Liver (tissue), 9 donors: Measurements from ENCODE around the gene SLC22A15. TPM values are rescaled to one million over a fixed set of nuclear protein-coding genes. Genes with fewer than 3 reads are reported as not detected.
"Not testable (repeated sequence)": the region's sequence is repeated elsewhere in the genome, so short reads cannot be mapped to it uniquely, and the experiment has no call there.

Experiments
- DNase-seq: peaks from one replicate; pipeline ENCODE4 v3.0.0-alpha.2; 2017; ENCODE audit warnings: low spot score
- H3K27ac ChIP-seq, 2 donors: one replicate each; pipeline ENCODE4 v1.7.0; 2013; ENCODE audit warnings: inconsistent platforms in 2 of 2, low read length in 2 of 2, control low read depth in 1 of 2, low read depth in 1 of 2, mild to moderate bottlenecking in 1 of 2
- H3K27me3 ChIP-seq, 4 donors: one replicate each; pipeline versions ENCODE4 v1.6.1 to v1.7.0; 2013; ENCODE audit warnings: low read length in 3 of 4, inconsistent platforms in 1 of 4, mild to moderate bottlenecking in 1 of 4, moderate library complexity in 1 of 4; ENCODE audit not compliant: control insufficient read depth in 4 of 4, insufficient read depth in 4 of 4
- H3K36me3 ChIP-seq, 4 donors: one replicate each; pipeline versions ENCODE4 v1.6.1 to v1.7.0; 2013; ENCODE audit warnings: low read length in 3 of 4, mild to moderate bottlenecking in 3 of 4, low read depth in 1 of 4, moderate library complexity in 1 of 4; ENCODE audit not compliant: control insufficient read depth in 4 of 4, insufficient read depth in 3 of 4
- H3K4me1 ChIP-seq, 4 donors: one replicate each; pipeline versions ENCODE4 v1.6.1 to v1.7.0; 2013; ENCODE audit warnings: low read length in 3 of 4, mild to moderate bottlenecking in 3 of 4, moderate library complexity in 1 of 4; ENCODE audit not compliant: control insufficient read depth in 4 of 4, insufficient read depth in 4 of 4
- H3K4me3 ChIP-seq, 3 donors: one replicate each; pipeline versions ENCODE4 v1.6.1 to v1.7.0; 2013; ENCODE audit warnings: low read length in 3 of 3, control low read depth in 1 of 3, low read depth in 1 of 3, mild to moderate bottlenecking in 1 of 3
- H3K9ac ChIP-seq, 2 donors: one replicate each; pipeline ENCODE4 v1.7.0; 2013; ENCODE audit warnings: low read length in 2 of 2, mild to moderate bottlenecking in 2 of 2, moderate library complexity in 2 of 2, control low read depth in 1 of 2, low read depth in 1 of 2
- H3K9me3 ChIP-seq, 4 donors: one replicate each; pipeline versions ENCODE4 v1.6.1 to v1.7.0; 2013; ENCODE audit warnings: low read length in 3 of 4; ENCODE audit not compliant: control insufficient read depth in 4 of 4
- EGR1 ChIP-seq, 2 donors: IDR thresholded peaks; 2 replicates each; pipeline ENCODE4 v1.6.1; 2016 to 2018; ENCODE audit warnings: antibody characterized with exemption in 2 of 2, low read depth in 2 of 2
- FOXA1 ChIP-seq: IDR thresholded peaks from 2 replicates; pipeline ENCODE4 v1.6.1; 2016; ENCODE audit warnings: antibody characterized with exemption
- FOXA2 ChIP-seq: IDR thresholded peaks from 2 replicates; pipeline ENCODE4 v1.6.1; 2016; ENCODE audit warnings: antibody characterized with exemption
- GABPA ChIP-seq, 2 donors: IDR thresholded peaks in 1 of 2; conservative IDR thresholded peaks in 1 of 2; 2 replicates each; pipeline ENCODE4 v1.6.1; 2016; ENCODE audit warnings: antibody characterized with exemption in 2 of 2, mild to moderate bottlenecking in 1 of 2, moderate library complexity in 1 of 2
- HNF4A ChIP-seq, 2 donors: conservative IDR thresholded peaks; 2 replicates each; pipeline ENCODE4 v1.6.1; 2016; ENCODE audit warnings: antibody characterized with exemption in 2 of 2, mild to moderate bottlenecking in 2 of 2
- HNF4G ChIP-seq: IDR thresholded peaks from 2 replicates; pipeline ENCODE4 v1.6.1; 2016; ENCODE audit warnings: antibody characterized with exemption
- JUND ChIP-seq, 2 donors: IDR thresholded peaks; 2 replicates each; pipeline ENCODE4 v1.6.1; 2016; ENCODE audit warnings: antibody characterized with exemption in 2 of 2
- NR2F2 ChIP-seq: IDR thresholded peaks from 2 replicates; pipeline ENCODE4 v1.6.1; 2016; ENCODE audit warnings: antibody characterized with exemption
- RAD21 ChIP-seq, 2 donors: IDR thresholded peaks; 2 replicates each; pipeline ENCODE4 v1.6.1; 2016; ENCODE audit warnings: antibody characterized with exemption in 2 of 2, mild to moderate bottlenecking in 2 of 2
- RXRA ChIP-seq, 2 donors: IDR thresholded peaks; 2 replicates each; pipeline ENCODE4 v1.6.1; 2017 to 2018; ENCODE audit warnings: antibody characterized with exemption in 2 of 2, mild to moderate bottlenecking in 1 of 2
- SP1 ChIP-seq: IDR thresholded peaks from 2 replicates; pipeline ENCODE4 v1.6.1; 2018; ENCODE audit warnings: antibody characterized with exemption, mild to moderate bottlenecking
- TAF1 ChIP-seq: conservative IDR thresholded peaks from 2 replicates; pipeline ENCODE4 v1.6.1; 2016; ENCODE audit warnings: antibody characterized with exemption, mild to moderate bottlenecking
- YY1 ChIP-seq: IDR thresholded peaks from 2 replicates; pipeline ENCODE4 v1.6.1; 2016; ENCODE audit warnings: antibody characterized with exemption, mild to moderate bottlenecking
- WGBS: extraction: QIAGEN DNeasy Blood & Tissue Kit; methylation state at CpG from one replicate; pipeline ENCODE4 v1.1.7; 2013; 5-methylcytosine and 5-hydroxymethylcytosine counted together
- polyA plus RNA-seq, 2 donors: library from polyadenylated mRNA; stranded (reverse) in 1 of 2; unstranded in 1 of 2; fragments of 200-250 nt in 1 of 2; fragments of >200 nt in 1 of 2; fragmentation: Nextera tagmentation in 1 of 2; extraction: Ambion mirVana in 1 of 2; gene quantifications; one replicate each; pipeline versions ENCODE4 v1.2.1 to v1.2.3, GENCODE V29; 2013 to 2015
- total RNA-seq, 2 donors: library from RNA; depleted of rRNA; stranded (reverse); fragments of >200 nt; gene quantifications; one replicate each; pipeline ENCODE4 v1.2.3, GENCODE V29; 2014
- TF ChIP-seq, protein P1 (sequence below): fragments of 150-350 bp; IDR thresholded peaks from 2 replicates; pipeline ENCODE4 v1.5.1; 2017; ENCODE audit warnings: improper control_type of control experiment, low read depth, low read length; ENCODE audit not compliant: missing input control
- TF ChIP-seq, protein P2 (sequence below): IDR thresholded peaks from 2 replicates; pipeline ENCODE4 v1.6.1; 2016; ENCODE audit warnings: antibody characterized with exemption, mild to moderate bottlenecking
- TF ChIP-seq, protein P3 (sequence below): IDR thresholded peaks from 2 replicates; pipeline ENCODE4 v1.6.1; 2016; ENCODE audit warnings: antibody characterized with exemption
- TF ChIP-seq, protein P4 (sequence below): IDR thresholded peaks from 2 replicates; pipeline ENCODE4 v1.6.1; 2016; ENCODE audit warnings: antibody characterized with exemption
- donor health status: healthy.
- donor health status: healthy.
- donor health status: healthy.
- donor health status: healthy.
- donor health status: healthy.

SLC22A15 gene
- total and polyA plus RNA-seq, 4 donors: 0.12 to 3.6 (median 0.83) TPM

DNA sequence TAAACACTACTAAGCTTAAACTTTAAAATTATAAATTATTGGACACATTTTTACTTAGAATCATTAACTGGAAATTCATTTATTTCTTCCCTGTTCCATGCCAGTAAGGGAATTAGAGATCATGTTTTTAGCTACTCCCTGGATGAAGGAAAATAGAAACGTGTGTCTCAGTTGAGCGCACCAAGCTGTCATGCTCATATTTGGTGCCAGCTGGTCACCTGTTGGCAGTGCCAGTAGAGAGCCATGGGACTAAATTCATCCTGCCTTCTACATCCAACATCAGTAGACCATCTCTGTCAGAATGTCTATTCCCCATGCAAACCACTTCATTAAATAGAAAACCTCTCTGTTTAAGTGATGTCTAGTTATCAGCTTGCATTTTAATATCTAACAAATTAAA is 17.4 kb upstream of the SLC22A15 start:
- Histone ChIP-seq H3K4me1 (no peaks in the 10 kb centered on the region), H3K4me3 (no peak overlapping the region), H3K27ac (no peak overlapping the region), H3K9me3 (no peaks in the 10 kb centered on the region), H3K36me3 (no peaks in the 10 kb centered on the region), H3K9ac (no peak overlapping the region), H3K27me3 (no peaks in the 10 kb centered on the region)
- 94% methylated on average over 2 of the region's 2 CpGs for WGBS
- TF ChIP-seq TAF1 (no peak), SP1 (no peak), FOXA1 (no peak), HNF4G (no peak), YY1 (no peak), FOXA2 (no peak), NR2F2 (no peak), EGR1 (IDR thresholded peaks at IDR 0.05; ENCODE audit: low read depth in 2 of 2) (no peak), JUND (IDR thresholded peaks at IDR 0.05) (no peak), GABPA (IDR thresholded peaks at IDR 0.05 in 1 of 2, conservative IDR thresholded peaks at IDR 0.05 in 1 of 2) (no peak), RXRA (IDR thresholded peaks at IDR 0.05) (no peak)
- TF ChIP-seq, protein P1, sequence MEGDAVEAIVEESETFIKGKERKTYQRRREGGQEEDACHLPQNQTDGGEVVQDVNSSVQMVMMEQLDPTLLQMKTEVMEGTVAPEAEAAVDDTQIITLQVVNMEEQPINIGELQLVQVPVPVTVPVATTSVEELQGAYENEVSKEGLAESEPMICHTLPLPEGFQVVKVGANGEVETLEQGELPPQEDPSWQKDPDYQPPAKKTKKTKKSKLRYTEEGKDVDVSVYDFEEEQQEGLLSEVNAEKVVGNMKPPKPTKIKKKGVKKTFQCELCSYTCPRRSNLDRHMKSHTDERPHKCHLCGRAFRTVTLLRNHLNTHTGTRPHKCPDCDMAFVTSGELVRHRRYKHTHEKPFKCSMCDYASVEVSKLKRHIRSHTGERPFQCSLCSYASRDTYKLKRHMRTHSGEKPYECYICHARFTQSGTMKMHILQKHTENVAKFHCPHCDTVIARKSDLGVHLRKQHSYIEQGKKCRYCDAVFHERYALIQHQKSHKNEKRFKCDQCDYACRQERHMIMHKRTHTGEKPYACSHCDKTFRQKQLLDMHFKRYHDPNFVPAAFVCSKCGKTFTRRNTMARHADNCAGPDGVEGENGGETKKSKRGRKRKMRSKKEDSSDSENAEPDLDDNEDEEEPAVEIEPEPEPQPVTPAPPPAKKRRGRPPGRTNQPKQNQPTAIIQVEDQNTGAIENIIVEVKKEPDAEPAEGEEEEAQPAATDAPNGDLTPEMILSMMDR: no peak
- DNase-seq: no peak

DNA sequence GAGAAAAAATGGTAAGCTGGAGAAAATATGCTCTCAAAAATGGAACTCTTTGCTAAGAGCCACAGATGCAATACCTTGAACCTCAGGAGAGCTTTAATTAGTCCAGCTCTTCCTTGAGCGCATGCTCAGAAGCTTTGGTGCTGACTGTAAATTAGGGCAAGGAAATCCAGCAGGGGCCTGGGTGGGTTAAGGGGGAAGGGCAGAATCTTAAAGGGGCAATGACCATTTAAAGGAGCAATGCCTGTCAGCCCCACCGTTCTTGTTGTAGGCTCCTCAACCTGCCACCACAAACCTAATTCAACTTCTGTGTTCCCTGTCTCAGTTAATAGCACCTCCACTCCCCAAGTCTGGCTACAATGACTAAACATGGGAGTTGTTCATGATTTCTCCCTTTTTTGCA is 6.8 kb upstream of the SLC22A15 start:
- Histone ChIP-seq H3K9me3 (no peaks in the 10 kb centered on the region), H3K36me3 (no peaks in the 10 kb centered on the region), H3K4me3 (no peak overlapping the region), H3K27ac (no peak overlapping the region), H3K4me1 (no peaks in the 10 kb centered on the region), H3K9ac (no peak overlapping the region), H3K27me3 (no peaks in the 10 kb centered on the region)
- DNase-seq: no peak
- WGBS: 49% methylated on average over 2 of the region's 2 CpGs
- TF ChIP-seq GABPA (IDR thresholded peaks at IDR 0.05 in 1 of 2, conservative IDR thresholded peaks at IDR 0.05 in 1 of 2) (no peak), FOXA1 (no peak), HNF4A (conservative IDR thresholded peaks at IDR 0.05) (no peak), RAD21 (IDR thresholded peaks at IDR 0.05) (no peak), FOXA2 (no peak), YY1 (no peak), SP1 (no peak), TAF1 (no peak), NR2F2 (no peak), JUND (IDR thresholded peaks at IDR 0.05) (no peak), HNF4G (no peak), EGR1 (IDR thresholded peaks at IDR 0.05; ENCODE audit: low read depth in 2 of 2) (no peak)
- TF ChIP-seq, protein P2, sequence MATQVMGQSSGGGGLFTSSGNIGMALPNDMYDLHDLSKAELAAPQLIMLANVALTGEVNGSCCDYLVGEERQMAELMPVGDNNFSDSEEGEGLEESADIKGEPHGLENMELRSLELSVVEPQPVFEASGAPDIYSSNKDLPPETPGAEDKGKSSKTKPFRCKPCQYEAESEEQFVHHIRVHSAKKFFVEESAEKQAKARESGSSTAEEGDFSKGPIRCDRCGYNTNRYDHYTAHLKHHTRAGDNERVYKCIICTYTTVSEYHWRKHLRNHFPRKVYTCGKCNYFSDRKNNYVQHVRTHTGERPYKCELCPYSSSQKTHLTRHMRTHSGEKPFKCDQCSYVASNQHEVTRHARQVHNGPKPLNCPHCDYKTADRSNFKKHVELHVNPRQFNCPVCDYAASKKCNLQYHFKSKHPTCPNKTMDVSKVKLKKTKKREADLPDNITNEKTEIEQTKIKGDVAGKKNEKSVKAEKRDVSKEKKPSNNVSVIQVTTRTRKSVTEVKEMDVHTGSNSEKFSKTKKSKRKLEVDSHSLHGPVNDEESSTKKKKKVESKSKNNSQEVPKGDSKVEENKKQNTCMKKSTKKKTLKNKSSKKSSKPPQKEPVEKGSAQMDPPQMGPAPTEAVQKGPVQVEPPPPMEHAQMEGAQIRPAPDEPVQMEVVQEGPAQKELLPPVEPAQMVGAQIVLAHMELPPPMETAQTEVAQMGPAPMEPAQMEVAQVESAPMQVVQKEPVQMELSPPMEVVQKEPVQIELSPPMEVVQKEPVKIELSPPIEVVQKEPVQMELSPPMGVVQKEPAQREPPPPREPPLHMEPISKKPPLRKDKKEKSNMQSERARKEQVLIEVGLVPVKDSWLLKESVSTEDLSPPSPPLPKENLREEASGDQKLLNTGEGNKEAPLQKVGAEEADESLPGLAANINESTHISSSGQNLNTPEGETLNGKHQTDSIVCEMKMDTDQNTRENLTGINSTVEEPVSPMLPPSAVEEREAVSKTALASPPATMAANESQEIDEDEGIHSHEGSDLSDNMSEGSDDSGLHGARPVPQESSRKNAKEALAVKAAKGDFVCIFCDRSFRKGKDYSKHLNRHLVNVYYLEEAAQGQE: no peak
- TF ChIP-seq, protein P1: no peak
- TF ChIP-seq, protein P3, sequence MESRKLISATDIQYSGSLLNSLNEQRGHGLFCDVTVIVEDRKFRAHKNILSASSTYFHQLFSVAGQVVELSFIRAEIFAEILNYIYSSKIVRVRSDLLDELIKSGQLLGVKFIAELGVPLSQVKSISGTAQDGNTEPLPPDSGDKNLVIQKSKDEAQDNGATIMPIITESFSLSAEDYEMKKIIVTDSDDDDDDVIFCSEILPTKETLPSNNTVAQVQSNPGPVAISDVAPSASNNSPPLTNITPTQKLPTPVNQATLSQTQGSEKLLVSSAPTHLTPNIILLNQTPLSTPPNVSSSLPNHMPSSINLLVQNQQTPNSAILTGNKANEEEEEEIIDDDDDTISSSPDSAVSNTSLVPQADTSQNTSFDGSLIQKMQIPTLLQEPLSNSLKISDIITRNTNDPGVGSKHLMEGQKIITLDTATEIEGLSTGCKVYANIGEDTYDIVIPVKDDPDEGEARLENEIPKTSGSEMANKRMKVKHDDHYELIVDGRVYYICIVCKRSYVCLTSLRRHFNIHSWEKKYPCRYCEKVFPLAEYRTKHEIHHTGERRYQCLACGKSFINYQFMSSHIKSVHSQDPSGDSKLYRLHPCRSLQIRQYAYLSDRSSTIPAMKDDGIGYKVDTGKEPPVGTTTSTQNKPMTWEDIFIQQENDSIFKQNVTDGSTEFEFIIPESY: no peak
- TF ChIP-seq, protein P4, sequence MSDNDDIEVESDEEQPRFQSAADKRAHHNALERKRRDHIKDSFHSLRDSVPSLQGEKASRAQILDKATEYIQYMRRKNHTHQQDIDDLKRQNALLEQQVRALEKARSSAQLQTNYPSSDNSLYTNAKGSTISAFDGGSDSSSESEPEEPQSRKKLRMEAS: no peak

DNA sequence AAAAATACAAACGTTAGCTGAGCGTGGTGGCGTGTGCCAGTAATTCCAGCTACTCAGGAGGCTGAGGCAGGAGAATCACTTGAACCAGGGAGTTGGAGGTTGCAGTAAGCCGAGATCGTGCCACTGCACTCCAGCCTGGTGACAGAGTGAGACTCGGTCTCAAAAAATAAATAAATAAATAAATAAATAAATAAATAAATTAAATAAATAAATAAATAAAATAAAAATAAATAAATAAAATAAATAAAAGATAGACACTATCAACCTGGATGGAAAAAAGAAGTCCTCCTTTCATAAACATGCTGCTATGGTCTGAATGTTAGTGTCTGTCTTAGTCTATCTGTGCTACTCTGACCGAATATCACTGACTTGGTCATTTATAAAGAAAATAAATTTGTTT is 4.5 kb upstream of the SLC22A15 start:
- H3K27me3 ChIP-seq, H3K9me3 ChIP-seq, H3K9ac ChIP-seq, H3K27ac ChIP-seq, H3K4me3 ChIP-seq, H3K36me3 ChIP-seq, H3K4me1 ChIP-seq, DNase-seq: not testable (repeated sequence)
- 95% methylated on average over 7 of the region's 7 CpGs for WGBS
